Eye (tissue), 1 donor: ENCODE data around the gene DHX35.
"Not testable (repeated sequence)": the region's sequence is repeated elsewhere in the genome, so short reads cannot be mapped to it uniquely, and the experiment has no call there.

Experiments
- DNase-seq: peaks from one replicate; pipeline ENCODE4 v3.0.0-alpha.2; 2015

Gene DHX35

DNA sequence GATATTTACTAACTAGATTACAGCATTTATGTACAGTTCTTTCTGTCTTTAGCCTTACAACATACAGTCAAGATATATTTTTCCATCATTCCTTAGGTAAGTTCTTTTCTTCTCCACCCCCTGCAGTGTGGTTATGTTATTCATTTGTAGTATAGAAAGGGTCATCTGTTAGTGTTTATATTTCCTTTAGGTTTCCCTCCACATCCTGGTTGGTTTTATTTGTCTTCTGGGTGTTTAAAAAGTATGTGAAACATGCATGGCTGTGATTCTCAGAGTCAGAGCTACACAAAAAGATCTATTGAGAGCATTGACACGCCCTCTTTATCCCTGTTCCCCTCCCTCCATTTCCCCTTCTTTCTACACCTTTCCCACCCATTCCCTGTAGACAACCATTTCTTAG lies 20.1 kb downstream of the DHX35 start:
- no peak for DNase-seq

DNA sequence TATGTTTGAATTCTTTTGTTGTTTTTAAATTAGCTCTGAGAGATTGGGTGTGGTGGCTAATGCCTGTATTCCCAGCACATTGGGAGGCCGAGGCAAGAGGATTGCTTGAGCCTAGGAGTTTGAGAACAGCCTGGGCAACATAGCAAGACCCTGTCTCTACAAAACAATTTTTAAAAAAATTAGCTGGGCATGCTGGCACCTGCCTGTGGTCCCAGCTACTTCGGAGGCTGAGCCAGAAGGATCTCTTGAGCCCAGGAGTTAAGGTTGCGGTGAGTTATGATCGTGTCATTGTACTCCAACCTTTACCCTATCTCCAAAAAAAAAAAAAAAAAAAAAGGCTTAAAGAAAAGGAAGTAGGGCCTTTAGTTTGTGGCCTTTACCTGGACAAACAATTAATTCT lies 22.9 kb downstream of the DHX35 start:
- no peak for DNase-seq

- peak; percentile 8 for DNase-seq
Measured at GRCh38 chr20:38985603-38986170, 23.5 kb downstream of the DHX35 start.

- no peak for DNase-seq
Measured at GRCh38 chr20:38986663-38987062, 24.5 kb downstream of the DHX35 start.

DNA sequence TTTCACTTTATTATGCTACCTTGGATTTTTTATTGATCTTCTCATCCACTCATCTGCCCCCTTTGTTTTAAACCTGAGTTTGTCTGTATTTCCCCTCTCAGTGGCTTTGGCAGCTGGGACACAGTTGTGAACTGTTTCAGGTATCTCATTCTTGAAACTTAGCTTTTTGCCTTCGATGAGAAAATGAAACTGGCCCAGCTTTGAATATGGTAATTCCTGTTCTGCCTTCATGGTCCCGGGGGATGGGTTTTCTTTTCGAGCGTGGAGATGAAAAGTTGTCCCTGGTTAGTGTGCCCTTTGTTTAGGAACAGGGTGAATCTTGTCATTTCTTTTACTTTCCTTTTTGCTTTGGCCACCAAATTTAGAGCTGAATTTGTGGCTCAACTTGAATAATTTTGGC lies 25.6 kb downstream of the DHX35 start:
- no peak for DNase-seq

- no peak for DNase-seq
Measured at GRCh38 chr20:38990728-38991127, 28.6 kb downstream of the DHX35 start.

- no peak for DNase-seq
Measured at GRCh38 chr20:38991814-38992704, 29.9 kb downstream of the DHX35 start.

GRCh38 chr20:38995536-38996044 lies 33.4 kb downstream of the DHX35 start:
- no peak for DNase-seq

DNA sequence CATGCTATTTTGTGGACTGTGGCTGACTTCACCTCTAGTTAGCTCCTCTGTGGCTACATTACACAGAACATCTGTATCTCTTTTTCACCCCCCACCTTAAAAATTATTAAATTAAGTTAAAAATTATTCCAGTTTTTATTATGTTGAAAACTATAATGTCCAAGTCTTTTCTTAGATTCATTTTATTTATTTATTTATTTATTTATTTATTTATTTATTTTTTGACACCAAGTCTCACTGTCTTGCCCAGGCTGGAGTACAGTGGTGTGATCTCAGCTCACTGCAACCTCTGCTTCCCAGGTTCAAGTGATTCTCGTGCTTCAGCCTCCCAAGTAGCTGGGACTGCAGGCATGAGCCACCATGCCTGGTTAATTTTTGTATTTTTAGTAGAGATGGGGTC lies 34.7 kb downstream of the DHX35 start:
- not testable (repeated sequence) for DNase-seq

- no peak for DNase-seq
Measured at GRCh38 chr20:38997622-38998021, 35.5 kb downstream of the DHX35 start.

DNA sequence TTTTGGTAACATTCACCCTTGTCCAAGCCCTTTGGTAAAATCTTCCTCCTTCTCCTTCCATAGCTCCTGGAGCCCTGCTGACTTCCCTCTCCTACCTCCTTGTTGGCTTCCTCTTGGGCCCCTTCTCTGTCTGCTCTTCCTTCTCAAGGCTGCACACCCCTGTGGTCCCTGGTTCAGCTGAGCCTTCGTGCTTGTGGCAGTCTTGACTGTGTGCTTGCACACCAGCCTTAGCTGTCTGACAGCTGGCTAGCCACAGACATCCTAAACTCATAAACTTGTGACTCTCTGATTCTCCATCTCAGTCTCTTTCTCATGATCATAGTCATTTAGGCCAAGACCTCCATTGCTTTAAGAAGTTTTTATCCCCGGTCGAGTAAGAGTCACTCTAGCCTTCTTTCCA lies 37.1 kb downstream of the DHX35 start:
- no peak for DNase-seq

DNA sequence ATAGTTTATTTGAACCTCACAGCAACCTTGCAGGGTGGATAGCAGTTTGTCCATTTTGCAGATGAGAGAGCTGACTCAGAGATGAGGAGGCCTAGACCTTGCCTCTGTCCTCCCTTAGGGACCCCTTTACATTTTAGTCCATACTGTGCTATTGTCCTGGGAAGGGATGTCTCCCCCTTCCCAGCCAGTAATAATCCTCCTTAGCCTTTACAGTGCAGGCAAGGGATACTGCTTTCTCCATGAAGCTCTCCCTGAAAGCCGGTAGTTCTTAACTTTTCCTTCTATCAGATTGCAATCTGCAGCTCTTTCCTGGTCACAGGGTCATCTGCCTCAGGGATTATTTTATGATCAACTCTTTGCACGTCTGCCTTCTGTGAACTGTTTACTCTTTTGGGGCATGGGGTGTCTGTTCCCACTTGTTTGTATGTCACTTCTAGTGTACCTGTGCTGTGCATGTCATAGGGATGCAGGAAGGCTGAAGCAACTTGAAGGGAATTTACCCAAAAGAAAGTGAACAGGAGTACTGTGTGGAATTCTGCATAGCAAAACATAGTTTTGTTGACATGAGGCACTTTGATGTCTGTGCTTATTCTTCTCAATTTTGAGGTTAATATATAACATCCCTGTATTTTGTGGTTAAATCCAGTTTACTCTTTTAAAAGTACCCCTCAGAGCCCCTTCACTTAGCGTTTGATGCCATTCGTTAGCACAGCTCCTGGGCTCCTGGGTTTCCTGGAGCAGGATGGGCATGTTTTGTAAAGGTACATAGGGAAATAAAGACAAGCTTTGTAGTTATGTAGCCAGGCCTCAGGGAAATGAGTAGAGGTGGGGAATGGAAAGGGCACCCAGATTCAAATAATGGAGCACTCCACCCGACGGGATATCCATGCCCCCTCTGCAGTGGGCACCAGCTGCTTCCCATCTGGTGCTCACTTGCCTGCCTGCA lies 38.1 kb downstream of the DHX35 start:
- DNase-seq = no peak

- no peak for DNase-seq
Measured at GRCh38 chr20:39004508-39004907, 42.4 kb downstream of the DHX35 start.

- DNase-seq = no peak
Measured at GRCh38 chr20:39009348-39009747, 47.2 kb downstream of the DHX35 start.

DNA sequence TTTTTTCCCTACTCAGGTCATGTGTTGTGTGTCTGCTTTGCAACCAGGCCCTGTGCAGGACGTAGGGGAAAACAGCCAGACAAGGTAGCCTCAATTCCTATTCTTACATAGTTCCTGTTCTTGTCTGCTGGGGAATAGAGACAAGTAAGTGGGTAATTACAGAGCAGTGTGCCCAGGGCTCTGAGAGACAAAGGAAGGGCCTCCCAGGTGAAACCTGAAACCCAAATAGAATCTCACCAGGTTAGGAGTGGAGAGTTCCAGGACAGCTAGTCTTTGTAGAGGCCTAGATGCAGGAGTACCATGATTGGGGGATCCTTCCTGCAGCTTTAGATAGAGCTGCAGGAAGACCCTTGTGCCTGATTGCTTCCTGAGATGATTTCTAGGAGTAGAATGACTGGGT lies 48.4 kb downstream of the DHX35 start:
- no peak for DNase-seq

DNA sequence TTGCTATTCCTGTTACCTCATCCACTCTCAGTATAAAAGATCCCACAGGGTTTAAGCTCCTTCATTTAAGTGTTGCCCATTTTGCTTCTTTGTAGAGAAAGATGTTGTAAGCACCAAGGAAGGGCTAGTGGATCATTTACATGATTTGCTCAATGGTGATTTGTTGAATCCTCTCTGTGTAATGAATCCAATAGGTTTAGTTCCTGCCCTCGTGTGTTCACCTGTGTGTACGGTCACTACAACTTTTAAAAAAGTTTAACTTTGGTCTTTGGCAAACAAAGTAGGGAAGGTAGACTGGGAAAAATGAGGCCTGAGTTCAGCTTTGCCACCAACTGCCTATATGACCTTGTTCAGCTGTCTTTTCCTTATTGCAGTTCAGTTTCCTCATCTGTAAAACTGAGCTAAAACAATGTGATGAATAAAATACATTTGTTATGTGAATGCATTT lies 51.5 kb downstream of the DHX35 start:
- DNase-seq = no peak

DNA sequence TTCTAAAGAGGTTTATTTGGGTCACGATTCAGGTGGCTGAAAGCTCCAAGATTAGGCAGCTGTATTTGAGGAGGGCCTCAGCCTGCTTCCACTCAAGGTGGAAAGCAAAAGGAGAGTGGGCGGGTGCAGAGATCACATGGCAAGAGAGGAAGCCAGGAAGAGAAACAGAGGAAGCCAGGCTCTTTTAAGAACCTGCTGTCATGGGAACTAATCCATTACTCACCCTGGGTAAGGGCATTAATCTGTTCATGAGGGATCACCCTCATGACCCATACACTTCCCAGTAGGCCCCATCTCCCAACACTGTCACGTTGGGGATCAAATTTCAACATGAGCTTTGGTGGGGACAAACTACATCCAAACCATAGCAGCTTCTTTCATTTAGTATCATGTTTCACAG lies 53.9 kb downstream of the DHX35 start:
- no peak for DNase-seq

GRCh38 chr20:39016506-39016905 lies 54.4 kb downstream of the DHX35 start:
- DNase-seq = no peak

GRCh38 chr20:39019027-39019426 lies 56.9 kb downstream of the DHX35 start:
- DNase-seq = no peak

GRCh38 chr20:39019805-39020325 lies 57.7 kb downstream of the DHX35 start:
- no peak for DNase-seq

- DNase-seq = no peak
Measured at GRCh38 chr20:39021748-39022147, 59.6 kb downstream of the DHX35 start.

DNA sequence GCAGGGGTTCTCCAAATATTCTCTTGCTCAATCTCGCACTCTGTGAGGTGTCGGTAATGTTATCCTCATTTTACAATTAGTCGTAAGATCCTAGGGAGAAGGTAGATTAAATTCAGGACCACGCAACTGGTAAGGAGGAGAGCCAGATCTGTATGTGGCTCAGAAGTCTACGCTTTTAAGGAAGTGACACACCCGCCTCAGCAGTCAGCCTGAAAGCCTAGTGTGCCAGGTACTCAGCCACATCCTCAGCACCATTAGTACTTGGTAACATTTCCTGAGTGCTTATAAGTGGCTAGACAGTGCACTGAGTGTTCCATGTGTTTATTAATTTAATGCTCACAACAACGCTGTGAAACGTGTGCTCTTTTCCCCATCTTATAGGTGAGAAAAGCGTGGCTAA lies 63.7 kb downstream of the DHX35 start:
- DNase-seq = no peak

DNA sequence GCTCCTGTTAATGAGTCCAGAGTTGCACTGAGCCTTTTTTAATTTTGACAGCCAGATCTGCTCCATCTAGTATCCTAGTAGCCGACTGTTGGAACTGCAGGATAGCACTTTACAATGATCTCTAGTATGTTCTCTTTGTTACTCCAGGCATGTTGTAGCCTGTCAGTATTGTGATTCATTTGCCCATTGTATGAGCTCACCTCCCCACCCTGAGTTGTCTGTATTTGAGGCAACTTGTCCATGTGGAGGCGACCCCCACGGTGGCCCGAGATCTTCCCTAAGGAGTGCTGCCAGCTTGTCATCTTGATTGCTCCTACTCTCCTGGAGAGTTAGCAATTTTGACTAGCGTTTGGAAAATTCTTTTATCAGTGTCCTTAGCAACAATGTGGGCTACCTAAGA lies 67.2 kb downstream of the DHX35 start:
- DNase-seq = no peak
